Activated gamma-delta T cell treated with anti-CD3 and anti-CD28 coated beads, Interleukin-2, amount 50 U/mL, for 16 hours (primary cell): Measurements from ENCODE around the gene NTMT2.
"Not testable (repeated sequence)": the region's sequence is repeated elsewhere in the genome, so short reads cannot be mapped to it uniquely, and the experiment has no call there.

Experiments
- DNase-seq: peaks from one replicate; pipeline ENCODE4 v3.0.0-alpha.2; 2020; ENCODE audit warnings: low read depth

Gene NTMT2

DNA sequence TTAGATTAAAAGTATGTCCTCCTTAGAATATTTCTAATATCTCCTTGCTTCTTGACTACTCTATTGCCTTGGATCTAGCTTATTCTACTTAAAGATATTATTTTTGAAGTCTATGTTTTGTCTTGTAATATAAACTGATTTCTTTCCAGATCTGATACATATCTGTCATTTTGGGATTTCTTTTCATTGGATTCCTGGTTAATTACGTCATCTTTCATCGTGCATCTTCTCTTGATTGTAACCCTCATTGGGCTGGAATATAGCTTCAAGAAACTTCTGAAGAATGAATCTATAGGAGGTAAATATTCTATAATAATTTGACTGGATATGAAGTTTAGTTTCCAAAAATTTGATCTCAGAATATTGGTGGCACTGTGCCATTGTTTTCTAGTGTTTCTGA lies 12.1 kb downstream of the NTMT2 start:
- no peak for DNase-seq

DNA sequence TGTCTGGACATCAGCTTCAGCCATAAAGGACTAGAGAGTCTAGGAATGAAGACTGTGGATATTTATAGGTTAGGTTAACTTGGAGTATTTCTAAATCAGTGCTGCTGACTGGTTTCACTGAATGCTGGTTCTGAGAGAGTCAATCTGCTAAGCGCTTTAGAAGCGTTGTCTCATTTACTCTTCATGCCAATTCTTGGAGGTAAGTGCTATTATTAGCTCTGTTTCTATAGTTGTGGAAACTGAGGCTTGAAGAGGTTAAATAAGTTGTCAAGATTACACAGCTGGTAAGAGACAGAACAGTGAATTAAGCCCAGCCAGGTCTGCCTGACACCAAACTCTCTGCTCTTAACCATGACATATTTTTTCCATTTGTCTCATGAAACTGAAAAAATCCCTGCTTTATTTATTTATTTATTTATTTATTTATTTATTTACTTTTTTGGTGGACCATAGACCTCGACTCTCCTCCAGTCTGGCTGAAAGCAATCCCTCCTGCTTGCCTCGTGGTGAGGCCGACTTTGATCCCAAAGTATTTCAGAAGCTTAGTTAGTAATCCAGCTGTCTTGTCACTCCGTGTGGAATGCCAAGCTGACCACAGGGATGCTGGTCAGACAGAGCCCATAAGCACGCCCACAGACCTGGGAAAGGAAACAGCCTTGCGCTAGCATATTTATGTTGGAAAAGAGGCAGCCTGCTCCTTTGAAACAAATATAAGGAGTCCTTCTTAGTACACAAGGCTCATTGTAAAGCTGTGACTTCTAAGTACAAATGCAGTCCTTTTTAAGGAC lies 16.9 kb downstream of the NTMT2 start:
- DNase-seq: no peak

DNA sequence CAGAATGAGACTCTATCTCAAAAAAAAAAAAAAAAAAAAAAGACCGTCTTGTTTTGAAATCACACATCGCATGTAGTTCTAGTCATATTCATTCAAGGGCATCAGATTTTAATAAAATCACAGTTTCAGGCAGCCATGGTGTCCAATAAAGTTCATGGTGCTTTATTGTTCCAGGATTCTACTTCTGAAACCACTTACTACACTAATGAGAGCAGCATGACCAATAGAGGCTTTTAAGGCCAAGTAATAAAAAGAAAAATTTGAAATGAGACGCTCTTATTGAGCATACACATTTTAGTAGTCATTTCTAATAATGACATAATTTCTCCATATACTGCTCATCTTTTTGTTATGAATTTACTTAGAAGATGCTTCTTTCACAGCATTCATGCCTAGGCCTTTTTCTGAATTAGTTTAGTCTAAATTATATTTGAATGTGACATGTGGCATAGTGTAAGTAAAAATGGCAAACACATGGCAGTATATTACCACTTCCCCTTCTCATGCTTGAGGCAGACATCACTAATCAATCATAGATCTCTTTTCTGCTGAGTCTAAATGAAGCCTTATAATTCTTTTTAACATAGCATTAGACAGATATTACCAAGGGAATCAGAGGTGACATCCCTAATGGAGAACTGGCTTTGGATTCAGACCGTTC lies 18.5 kb downstream of the NTMT2 start:
- DNase-seq: no peak

DNA sequence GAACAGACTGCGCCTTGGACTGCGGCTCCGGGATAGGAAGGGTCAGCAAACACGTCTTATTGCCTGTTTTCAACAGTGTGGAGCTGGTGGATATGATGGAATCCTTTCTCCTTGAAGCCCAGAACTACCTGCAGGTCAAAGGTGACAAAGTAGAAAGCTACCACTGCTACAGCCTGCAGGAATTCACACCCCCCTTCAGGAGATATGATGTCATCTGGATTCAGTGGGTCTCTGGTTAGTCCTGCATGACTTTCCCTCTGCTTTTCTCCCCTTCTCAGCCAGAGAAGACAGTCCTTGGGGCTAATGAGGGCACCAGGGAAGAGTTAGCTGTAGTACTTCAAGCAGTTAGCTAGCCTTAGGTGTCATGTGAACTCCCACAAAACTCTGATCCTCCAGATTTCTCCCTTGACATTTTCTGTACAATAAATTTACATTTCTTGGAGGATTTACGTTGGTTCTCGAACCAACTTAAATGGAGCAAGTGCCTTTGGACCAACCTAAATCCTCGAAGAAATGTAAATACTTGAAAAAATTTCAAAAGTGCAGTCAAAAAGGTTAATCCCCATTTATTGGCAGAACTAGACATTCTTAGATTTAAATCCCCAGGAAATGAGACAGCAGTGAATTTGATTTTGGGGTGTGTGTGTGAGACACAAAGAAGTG lies 20.9 kb downstream of the NTMT2 start:
- DNase-seq: no peak

DNA sequence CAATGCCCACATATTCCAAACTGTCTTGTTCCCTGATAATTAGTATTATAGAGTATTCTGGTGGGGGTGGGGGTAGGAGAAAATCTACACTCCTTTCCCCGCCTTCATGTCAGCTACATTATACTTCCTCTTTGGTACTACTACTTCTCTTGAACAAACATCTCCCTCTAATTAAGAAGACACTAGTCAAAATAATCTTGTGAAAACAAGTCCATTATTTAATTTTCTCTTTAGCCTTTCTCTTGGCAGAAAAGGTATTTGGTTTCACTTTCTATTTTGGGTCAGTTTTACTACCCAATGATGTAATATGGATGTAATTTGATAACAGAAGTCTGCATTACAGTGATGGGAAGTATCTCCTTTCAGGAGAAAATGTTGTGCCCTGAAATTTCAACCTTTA lies 22.5 kb downstream of the NTMT2 start:
- no peak for DNase-seq

DNA sequence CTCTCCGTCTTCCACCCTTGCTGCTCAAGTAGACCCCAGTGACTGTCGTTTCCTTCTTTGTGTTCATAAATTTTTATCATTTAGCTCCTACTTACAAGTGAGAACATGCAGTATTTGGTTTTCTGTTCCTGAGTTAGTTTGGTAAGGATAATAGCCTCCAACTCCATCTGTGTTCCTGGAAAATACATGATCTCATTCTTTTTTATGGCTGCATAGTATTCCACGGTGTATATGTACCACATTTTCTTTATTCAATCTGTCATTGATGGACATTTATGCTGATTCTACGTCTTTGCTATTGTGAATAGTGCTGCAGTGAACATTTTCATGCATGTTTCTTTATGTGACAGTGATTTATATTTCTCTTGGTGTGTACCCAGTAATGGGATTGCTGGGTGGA lies 24.8 kb downstream of the NTMT2 start:
- DNase-seq: not testable (repeated sequence)

DNA sequence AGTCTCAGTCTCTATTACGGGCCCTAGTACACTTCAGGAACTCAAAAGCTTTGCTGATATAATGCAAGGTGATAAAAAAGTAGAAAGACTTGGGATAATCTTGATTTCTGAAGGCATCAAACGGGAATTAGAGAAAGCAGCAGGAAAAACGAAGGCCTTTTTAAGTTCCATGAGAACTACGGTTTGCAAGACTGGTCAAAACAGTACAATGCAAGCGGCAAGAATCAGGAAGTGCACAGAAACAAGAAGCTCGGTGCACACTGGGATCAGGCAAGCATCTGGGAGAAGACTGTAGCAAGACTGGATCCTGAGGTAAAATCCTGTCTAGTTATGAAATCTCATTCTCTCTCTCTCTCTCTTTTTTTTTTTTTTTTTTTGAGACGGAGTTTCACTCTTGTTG lies 28.6 kb downstream of the NTMT2 start:
- DNase-seq: no peak

DNA sequence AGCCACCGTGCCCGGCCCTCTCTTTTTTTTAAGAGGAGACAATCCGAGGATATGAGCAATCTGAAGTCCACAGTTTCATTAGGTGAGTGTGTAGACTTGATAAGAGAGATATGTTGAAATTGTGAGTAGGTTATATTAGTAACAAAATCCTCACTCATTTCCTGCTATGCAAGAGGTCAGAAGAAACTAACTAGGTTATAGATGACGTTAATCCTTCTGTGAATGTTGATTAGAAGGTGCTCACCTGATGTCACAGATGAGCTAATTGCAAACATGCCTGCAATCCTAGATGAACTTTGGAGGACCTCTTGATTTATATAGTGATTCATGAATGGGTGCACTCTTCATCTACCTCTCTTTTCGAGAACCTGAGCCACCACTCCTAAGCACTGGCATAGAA lies 29.3 kb downstream of the NTMT2 start:
- DNase-seq: no peak

DNA sequence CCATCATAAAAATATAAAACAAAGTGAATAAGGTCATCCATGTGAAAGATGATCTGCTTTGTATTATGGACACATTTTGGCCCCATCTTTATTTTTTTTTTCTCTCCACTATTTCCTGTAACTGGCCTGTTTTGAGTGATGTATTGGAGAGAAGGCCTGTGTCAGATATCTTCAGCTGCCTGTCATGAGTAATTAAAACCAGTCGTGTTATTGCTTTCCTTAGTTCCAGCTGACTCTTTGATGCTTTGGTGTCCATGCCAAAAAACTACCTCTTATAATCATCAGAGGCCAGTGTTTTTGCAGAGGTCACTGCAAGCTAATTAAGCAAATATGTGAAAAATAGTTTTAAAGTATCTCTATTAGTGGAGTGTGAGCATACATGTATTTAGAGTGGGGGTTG lies 29.7 kb downstream of the NTMT2 start:
- DNase-seq: no peak

DNA sequence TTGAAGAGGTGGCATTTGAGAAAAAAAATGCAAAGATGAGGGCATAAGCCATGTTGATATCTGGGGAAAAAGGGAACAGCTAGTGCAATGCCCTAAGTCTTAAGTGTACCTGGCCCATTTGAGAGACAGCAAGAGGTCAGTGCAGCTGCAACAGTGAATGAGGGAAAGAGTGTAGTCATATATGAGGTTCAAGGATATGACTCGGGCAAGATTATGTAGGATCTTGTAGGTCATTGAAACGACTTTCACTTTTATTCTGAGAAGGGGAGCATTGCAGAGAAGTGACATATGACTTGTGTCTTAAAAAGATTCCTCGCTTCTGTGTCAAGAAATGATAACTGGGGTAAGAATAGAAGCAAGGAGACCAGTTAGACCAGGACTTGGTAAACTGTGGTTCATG lies 31.0 kb downstream of the NTMT2 start:
- no peak for DNase-seq

DNA sequence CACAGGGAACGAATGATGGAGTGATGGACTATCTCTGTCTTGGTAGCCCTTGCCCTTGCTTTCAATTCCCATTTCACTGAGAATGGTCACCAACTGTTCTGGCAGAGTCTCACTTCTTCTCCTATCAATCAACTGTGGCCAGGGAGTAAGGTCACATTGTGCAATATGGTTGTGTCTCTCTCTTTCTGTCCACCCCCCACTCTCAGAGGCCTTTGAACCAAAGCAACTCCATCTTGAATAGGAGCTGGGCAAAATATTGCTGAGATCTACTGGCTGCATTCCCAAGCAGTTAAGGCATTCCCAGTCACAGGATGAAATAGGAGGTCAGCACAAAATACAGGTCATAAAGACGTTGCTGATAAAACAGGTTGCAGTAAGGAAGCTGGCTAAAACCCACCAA lies 36.7 kb downstream of the NTMT2 start:
- DNase-seq: no peak

DNA sequence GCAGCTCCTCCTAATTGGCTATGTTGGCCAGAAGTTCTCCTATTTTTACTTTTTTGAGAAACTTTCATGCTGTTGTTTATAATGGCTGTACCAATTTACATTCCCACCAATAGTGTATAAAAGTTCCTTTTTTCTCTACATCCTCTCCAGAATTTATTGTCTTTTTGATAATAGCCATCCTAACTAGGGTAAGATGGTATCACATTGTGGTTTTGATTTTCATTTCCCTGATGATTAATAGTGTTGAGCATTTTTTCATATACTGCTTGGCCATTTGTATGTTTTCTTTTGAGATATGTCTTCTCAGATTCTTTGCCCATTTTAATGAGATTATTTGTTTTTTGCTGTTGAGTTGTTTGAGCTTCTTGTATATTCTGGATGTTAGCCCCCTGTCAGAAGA lies 46.8 kb downstream of the NTMT2 start:
- no peak for DNase-seq

DNA sequence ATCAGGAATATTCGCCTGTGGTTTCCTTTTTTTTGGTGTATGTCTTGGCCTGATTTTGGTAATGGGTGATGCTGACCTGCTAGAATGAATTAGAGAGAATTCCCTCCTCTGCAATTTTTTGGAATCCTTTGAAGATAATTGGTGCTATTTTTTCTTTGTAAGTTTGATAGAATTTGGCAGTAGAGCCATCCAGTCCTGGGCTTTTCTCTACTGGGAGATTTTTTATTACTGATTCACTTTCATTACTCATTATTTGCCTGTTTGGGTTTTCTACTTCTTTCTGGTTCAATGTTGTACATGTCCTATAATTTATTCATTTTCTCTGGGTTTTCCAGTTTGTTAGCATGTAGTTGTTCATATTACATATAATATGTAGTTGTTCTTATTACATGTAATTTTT lies 48.7 kb downstream of the NTMT2 start:
- DNase-seq: no peak

DNA sequence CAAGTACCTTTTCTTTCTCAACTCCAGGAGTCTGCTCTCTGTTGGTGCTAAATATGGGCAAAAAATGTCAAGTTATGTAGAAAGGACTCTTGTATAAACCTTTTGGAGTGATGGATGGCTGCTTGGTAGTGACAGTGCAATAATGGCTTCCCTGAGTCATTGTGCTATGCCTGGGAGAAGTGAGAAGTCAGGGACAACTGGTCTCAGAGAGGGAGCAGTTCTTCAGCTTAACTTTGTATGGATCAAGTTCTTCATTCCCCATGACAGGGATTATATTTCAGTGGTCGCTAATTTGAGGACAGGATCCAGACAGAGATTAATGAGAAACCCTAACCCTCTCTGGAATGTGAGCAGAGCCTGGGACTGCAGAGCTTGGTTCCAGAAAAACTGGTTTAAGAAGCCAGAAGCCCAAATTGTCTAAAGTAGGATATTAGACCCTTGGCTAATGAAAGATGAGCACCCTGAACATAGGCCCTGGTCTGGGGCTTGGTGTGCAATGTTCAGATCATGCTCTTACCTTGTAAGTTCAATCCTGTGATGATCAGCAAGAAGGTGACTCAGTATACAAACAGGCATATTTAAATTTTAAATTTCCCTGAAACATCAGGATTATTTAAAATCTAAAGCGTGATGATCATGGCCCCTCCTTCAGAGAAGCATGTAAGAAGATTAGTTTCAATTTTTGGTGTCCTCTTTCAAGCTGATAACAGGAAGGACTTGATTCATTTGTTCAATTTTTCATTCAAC lies 50.9 kb downstream of the NTMT2 start:
- no peak for DNase-seq

DNA sequence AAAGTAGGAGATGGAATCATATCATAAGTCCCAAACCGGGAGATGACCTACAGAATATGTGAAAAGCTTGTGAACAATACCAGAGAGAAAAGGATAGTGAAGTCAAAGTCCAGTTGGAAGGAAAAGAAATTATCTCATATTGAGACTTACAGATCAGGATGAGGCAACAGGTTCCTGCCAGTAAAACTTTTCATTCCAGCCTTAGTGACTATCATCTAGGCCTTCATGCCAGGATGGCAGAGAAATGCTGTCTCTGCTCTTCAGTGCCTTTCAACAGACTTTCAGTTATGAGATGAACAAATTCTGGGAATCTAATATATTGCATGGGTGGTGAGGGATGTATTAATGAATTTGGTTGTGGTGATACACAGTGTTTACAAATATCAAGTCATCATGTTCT lies 52.3 kb downstream of the NTMT2 start:
- DNase-seq: no peak

DNA sequence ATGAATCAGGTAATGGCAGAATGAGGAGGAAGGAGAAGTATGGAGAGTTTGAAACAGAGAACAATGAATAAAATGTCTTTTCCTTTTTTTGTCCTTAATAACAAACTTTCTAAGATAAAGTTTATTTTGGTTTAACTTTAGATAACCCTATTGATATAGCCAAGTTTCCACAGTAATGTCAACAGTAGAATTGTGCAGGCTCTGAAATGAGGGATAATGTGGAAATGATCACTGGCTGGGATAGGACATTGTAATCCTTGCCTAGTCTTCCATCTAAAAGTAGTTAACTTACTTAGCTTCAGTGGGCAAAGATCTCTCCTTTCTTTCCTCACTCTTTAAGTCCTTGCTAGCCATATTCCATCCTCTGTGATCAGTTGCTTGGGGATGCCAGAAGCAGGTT lies 52.8 kb downstream of the NTMT2 start:
- DNase-seq: no peak

DNA sequence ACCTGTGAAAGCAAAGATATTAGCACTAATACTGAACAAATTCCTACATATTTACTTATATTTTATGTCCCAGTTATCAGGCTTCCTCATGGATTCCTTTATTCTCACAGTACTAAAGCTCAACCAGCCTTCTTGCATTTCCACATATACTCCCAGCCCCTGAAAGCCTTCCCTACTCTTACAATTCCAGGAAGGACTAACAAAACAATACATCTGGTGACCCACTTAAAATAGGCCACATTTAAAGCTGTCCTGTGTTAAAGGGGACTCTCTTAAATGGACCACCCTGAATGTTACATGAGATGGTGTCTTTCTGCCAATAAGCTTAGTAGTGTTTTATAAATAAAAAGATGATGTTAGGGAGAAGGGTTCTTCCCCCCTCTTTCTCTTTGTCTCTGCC lies 54.4 kb downstream of the NTMT2 start:
- no peak for DNase-seq

DNA sequence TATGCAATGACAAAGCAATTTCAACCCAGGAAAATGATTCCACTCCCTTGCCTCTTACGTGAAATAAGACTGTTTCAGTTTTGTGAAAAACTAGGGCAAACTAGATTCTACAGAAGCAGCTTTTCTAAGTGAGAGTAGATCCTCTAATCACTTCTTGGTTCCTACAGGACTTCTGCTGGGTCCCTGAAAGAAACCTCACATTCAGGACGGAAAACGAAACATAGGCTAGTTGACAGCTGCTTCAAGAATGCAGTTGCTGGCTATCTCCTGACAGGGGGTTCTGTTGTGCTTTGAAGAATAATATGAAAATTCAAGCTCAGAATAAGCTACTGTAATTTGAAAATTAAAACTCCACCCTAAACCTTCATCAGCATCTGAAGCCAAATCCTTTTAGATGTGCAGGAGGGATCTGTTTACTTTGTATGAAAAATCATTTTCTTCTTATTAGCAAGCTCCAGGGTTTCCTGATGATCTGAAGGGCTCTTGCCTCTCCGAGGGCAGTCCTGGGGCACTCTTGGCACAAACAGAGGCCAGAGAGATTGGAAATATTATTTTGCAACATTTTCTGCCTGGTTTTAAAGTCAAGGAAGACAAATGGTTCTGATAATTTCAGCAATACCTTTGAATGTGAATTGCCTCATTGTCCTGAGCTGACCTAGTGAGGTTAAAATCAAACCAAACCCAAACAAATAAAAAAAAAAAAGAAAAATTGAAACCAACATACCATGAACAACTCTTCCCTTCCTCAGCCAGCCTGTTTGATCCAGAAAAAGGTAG lies 55.0 kb downstream of the NTMT2 start:
- DNase-seq: no peak

DNA sequence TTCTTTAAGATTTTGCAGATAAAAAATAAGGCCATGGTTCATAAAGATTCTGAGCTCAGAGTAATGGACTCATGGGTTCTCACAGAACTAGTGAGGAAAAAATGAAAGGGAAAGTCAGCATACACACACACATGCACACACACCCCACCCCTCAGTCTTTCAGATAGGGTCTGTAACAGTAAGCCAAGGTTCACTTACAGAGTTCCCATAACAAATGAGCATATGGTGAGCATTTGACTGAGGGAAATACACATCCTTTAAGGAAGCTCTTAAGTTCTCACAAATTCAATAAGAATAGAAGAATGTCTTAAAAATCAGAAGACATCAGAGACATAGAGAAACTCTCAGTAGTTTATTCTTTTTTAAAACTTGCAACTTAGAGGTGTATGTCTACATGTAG lies 57.9 kb downstream of the NTMT2 start:
- DNase-seq: no peak

DNA sequence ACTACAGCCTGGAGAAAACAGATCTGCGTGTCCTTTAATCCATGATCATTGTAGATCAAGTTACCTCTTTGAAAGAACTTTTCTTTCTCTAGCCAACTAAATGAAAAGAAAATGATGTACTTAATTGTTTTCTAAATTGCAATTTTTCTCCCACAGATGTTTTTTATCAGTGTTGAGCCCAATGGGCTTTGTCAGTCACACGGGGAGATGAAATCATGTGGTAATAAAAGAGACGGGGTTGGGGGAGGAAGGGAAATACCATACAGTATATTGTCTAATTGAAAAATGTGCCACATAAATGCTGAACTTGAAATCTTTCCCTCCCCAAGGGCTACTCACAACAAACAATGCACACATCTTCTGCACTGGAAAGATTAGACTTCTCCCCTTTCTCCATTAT lies 58.4 kb downstream of the NTMT2 start:
- no peak for DNase-seq

DNA sequence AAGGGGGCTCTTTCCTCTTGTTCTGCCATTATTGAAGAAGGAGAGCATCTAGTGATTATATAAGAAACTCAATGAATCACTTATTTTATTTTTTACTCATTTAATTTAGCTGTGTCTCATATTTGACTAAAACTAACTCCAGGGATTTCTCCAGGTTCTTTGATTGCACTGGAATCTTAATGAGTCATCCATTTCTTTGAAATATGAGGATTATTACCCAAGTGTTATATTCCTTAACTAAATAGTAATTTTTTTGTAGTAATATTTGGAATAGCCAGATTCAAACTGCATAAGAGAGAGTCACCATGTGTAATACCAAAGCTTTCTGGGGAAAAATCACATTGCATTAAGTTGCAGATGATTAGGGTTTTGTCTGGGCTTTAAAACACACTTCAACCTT lies 59.5 kb downstream of the NTMT2 start:
- DNase-seq: no peak

DNA sequence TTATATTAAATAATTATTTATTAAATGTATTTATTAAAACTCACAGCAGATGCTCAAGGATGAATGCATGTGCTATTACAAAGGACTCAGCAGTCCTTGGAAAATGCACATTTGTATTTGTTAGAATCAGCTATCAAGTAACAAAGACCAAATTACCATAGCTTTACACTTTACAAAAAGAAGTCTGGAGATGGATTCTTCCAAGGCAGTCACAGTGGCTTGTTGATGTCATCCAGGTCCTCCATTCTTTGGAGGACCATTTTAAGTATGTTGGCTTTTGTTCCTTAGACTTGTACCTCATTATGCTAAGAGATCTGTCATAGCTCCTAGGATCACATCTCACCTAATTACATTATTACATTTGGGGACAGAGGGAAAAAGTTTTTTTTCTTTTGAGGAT lies 63.4 kb downstream of the NTMT2 start:
- no peak for DNase-seq
